ENCODE data around the gene ARHGAP28. TPM values are rescaled to one million over a fixed set of nuclear protein-coding genes. Genes with fewer than 3 reads are reported as not detected.
A peak's percentile ranks its signal among the peaks of the same experiment; 100 is the strongest.
"Not testable (repeated sequence)": the region's sequence is repeated elsewhere in the genome, so short reads cannot be mapped to it uniquely, and the experiment has no call there.

The ARHGAP28 gene
- total RNA-seq, 2 donors from 2014 or later, result 110 to 133 TPM

DNA sequence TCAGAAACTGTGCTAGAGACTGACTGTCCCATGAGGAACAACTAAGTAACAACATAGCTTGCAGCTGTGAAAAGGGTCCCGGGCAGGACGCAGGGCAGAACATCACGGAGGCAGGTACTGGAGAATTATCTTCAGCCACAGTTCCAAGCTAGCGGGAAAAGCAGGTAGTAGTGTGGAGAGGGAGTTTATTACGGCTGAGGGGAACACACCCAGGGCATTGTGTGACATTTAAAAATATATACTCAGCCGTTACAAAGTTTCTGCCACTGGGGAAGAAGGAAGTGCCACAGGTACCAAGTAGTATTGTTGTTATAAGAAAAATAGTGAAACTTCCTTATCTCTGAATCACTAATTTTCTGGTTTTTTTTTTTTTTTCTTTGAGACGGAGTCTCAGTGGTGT, 208.5 kb downstream of the ARHGAP28 start:
- no peak overlapping the region for H3K27ac ChIP-seq (ENCODE audit: low read depth, low read length)
- no peaks in the 10 kb centered on the region for H3K9me3 ChIP-seq (ENCODE audit: control insufficient read depth, low read length)
- H3K4me3 ChIP-seq (ENCODE audit: low read length), result no peak overlapping the region
- Mint-ChIP-seq H3K9me3 (no peaks in the 10 kb centered on the region), H3K4me1 (peaks cover 21% of the 10 kb centered on the region), H3K36me3 (ENCODE audit: low read depth) (peaks cover 40% of the 10 kb centered on the region), H3K27ac (no peak overlapping the region), H3K27me3 (ENCODE audit: insufficient read depth) (no peaks in the 10 kb centered on the region), H3K4me3 (no peak overlapping the region)
- no peak overlapping the region for H3K9ac ChIP-seq (ENCODE audit: extremely low read depth, low read length, poor library complexity, severe bottlenecking)
- peaks cover 51% of the 10 kb centered on the region for H3K36me3 ChIP-seq (ENCODE audit: control insufficient read depth, insufficient read depth, low read length)
- no peak for DNase-seq
- WGBS, 2 experiments (ENCODE audit: insufficient coverage in 1 of 2, insufficient read length in 1 of 2), result 97 to 100% methylated on average over 1 to 7 of the region's 7 CpGs
- H3K27me3 ChIP-seq (ENCODE audit: control insufficient read depth, insufficient read depth, low read length, poor library complexity, severe bottlenecking), result no peaks in the 10 kb centered on the region
- TF ChIP-seq, protein P1, sequence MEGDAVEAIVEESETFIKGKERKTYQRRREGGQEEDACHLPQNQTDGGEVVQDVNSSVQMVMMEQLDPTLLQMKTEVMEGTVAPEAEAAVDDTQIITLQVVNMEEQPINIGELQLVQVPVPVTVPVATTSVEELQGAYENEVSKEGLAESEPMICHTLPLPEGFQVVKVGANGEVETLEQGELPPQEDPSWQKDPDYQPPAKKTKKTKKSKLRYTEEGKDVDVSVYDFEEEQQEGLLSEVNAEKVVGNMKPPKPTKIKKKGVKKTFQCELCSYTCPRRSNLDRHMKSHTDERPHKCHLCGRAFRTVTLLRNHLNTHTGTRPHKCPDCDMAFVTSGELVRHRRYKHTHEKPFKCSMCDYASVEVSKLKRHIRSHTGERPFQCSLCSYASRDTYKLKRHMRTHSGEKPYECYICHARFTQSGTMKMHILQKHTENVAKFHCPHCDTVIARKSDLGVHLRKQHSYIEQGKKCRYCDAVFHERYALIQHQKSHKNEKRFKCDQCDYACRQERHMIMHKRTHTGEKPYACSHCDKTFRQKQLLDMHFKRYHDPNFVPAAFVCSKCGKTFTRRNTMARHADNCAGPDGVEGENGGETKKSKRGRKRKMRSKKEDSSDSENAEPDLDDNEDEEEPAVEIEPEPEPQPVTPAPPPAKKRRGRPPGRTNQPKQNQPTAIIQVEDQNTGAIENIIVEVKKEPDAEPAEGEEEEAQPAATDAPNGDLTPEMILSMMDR (conservative IDR thresholded peaks at IDR 0.05), result no peak
- peaks cover 11% of the 10 kb centered on the region for H3K4me1 ChIP-seq (ENCODE audit: control insufficient read depth, insufficient read depth, low read length)

DNA sequence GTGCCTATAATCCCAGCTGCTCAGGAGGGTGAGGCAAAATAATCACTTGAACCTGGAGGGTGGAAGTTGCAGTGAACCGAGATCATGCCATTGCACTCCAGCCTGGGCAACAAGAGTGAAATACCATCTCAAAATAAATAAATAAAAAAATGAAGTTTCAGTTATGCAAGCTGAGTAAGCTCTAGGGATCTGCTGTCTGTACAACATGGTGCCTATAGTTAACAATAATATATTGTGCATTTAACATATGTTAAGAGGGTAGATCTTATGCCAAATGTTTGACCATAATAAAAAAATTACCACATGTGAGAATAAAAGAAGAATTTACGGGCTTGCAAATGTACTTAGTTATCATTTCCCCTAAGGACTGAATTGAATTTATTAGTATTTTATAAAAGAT, 208.9 kb downstream of the ARHGAP28 start:
- peaks cover 44% of the 10 kb centered on the region for H3K36me3 Mint-ChIP-seq (ENCODE audit: low read depth)
- H3K4me1 Mint-ChIP-seq, result peaks cover 21% of the 10 kb centered on the region
- not testable (repeated sequence) for H3K27ac Mint-ChIP-seq; H3K9me3 ChIP-seq (ENCODE audit: control insufficient read depth, low read length); H3K27ac ChIP-seq (ENCODE audit: low read depth, low read length); H3K9ac ChIP-seq (ENCODE audit: extremely low read depth, low read length, poor library complexity, severe bottlenecking); H3K4me3 ChIP-seq (ENCODE audit: low read length); H3K9me3 Mint-ChIP-seq; H3K4me3 Mint-ChIP-seq; DNase-seq; H3K27me3 ChIP-seq (ENCODE audit: control insufficient read depth, insufficient read depth, low read length, poor library complexity, severe bottlenecking); H3K27me3 Mint-ChIP-seq (ENCODE audit: insufficient read depth)
- H3K36me3 ChIP-seq (ENCODE audit: control insufficient read depth, insufficient read depth, low read length), result peaks cover 55% of the 10 kb centered on the region
- H3K4me1 ChIP-seq (ENCODE audit: control insufficient read depth, insufficient read depth, low read length), result peaks cover 11% of the 10 kb centered on the region
- 100% methylated on average over 1 of the region's 2 CpGs; no CpG with 5 or more reads in 1 of the 2 experiments for WGBS, 2 experiments (ENCODE audit: insufficient coverage in 1 of 2, insufficient read length in 1 of 2)

DNA sequence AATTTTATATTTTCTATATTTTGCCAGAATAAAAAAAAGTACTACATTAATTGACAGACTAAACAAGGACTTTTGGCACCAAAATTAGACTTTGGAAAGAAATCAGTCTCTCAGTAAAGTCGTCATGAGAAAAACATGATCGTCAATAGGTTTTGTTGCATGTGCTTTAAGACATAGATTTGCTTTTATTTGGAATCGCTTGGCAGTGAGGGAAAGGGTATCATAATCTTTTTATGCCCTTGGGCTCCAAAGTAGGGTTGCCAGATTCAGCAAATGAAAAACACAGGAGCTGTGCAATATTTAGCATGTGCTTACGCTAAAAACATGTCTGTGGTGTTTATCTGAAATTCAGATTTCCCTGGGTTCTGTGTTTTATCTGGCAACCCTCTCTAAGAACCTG, 210.5 kb downstream of the ARHGAP28 start:
- no peak overlapping the region for H3K4me3 Mint-ChIP-seq
- peaks cover 70% of the 10 kb centered on the region for H3K36me3 ChIP-seq (ENCODE audit: control insufficient read depth, insufficient read depth, low read length)
- TF ChIP-seq, protein P1 (conservative IDR thresholded peaks at IDR 0.05), result no peak
- 94 to 100% methylated on average over 4 of the region's 4 CpGs for WGBS, 2 experiments (ENCODE audit: insufficient coverage in 1 of 2, insufficient read length in 1 of 2)
- no peaks in the 10 kb centered on the region for H3K9me3 Mint-ChIP-seq
- H3K27ac ChIP-seq (ENCODE audit: low read depth, low read length), result no peak overlapping the region
- no peaks in the 10 kb centered on the region for H3K9me3 ChIP-seq (ENCODE audit: control insufficient read depth, low read length)
- H3K36me3 Mint-ChIP-seq (ENCODE audit: low read depth), result peaks cover 55% of the 10 kb centered on the region
- H3K4me1 Mint-ChIP-seq, result peaks cover 13% of the 10 kb centered on the region
- H3K4me1 ChIP-seq (ENCODE audit: control insufficient read depth, insufficient read depth, low read length), result peaks cover 11% of the 10 kb centered on the region
- no peak for DNase-seq
- H3K27me3 ChIP-seq (ENCODE audit: control insufficient read depth, insufficient read depth, low read length, poor library complexity, severe bottlenecking), result no peaks in the 10 kb centered on the region
- no peak overlapping the region for H3K9ac ChIP-seq (ENCODE audit: extremely low read depth, low read length, poor library complexity, severe bottlenecking)
- no peak overlapping the region for H3K4me3 ChIP-seq (ENCODE audit: low read length)
- H3K27ac Mint-ChIP-seq, result peak overlapping the region; percentile 15
- H3K27me3 Mint-ChIP-seq (ENCODE audit: insufficient read depth), result no peaks in the 10 kb centered on the region

DNA sequence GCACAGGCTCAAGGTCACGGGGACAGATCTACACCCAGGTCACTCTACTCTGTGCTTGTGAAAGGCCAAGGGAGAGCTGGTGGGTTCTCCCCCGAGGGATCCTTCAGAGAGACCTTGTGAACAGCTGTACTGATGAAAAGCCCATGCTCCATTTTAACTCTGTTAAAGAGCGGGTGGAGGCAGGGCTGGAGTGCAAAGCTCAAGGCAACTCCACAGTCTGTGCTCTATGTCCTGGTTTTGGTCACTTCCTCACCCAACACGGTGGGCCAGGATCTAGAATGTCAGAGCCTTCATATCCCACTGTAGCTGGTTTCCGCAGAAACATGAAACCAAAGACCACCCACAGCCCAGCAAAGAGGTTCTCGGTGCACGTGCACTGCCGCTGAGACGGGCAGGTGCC, 210.9 kb downstream of the ARHGAP28 start:
- Mint-ChIP-seq H3K27ac (peak overlapping the region; percentile 15), H3K9me3 (no peaks in the 10 kb centered on the region), H3K4me1 (peaks cover 8% of the 10 kb centered on the region), H3K4me3 (no peak overlapping the region), H3K27me3 (ENCODE audit: insufficient read depth) (no peaks in the 10 kb centered on the region), H3K36me3 (ENCODE audit: low read depth) (peaks cover 59% of the 10 kb centered on the region)
- Histone ChIP-seq H3K9ac (ENCODE audit: extremely low read depth, low read length, poor library complexity, severe bottlenecking) (no peak overlapping the region), H3K4me1 (ENCODE audit: control insufficient read depth, insufficient read depth, low read length) (peaks cover 10% of the 10 kb centered on the region), H3K4me3 (ENCODE audit: low read length) (no peak overlapping the region), H3K27ac (ENCODE audit: low read depth, low read length) (peak overlapping the region; percentile 32), H3K27me3 (ENCODE audit: control insufficient read depth, insufficient read depth, low read length, poor library complexity, severe bottlenecking) (no peaks in the 10 kb centered on the region), H3K36me3 (ENCODE audit: control insufficient read depth, insufficient read depth, low read length) (peaks cover 75% of the 10 kb centered on the region), H3K9me3 (ENCODE audit: control insufficient read depth, low read length) (no peaks in the 10 kb centered on the region)
- TF ChIP-seq, protein P1 (conservative IDR thresholded peaks at IDR 0.05), result no peak
- no peak for DNase-seq
- WGBS, 2 experiments (ENCODE audit: insufficient coverage in 1 of 2, insufficient read length in 1 of 2), result 96 to 100% methylated on average over 7 to 9 of the region's 9 CpGs
